ENCODE measurements around the gene MRM1. TPM values are rescaled to one million over a fixed set of nuclear protein-coding genes. Genes with fewer than 3 reads are reported as not detected.

MRM1 gene
- total and polyA plus RNA-seq, 7 donors: 2.8 to 15.0 (median 5.3) TPM

DNA sequence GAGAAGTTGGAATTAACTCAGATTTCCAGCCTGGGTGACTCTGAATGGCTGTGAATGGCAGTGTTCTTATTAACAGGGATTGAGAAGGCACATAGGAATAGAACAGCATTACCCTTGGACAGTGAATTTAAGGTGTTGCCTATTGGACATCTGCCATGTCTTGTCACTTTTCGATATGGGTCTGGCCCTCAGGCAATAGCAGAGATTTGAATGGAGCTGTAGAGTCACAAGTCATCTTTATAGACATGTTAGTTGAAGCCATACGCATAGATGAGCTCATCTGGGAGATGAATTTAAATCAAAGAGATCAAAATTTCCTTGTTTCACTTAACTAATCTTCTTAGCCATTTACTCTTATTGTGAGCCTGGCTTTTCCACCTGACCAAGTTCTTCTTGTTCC, 24.6 kb upstream of the MRM1 start:
- no peaks in the 10 kb centered on the region for H3K27me3 ChIP-seq
- H3K36me3 ChIP-seq: peaks cover 20 to 76% (median 30%) of the 10 kb centered on the region in 4 donors
- H3K27ac ChIP-seq: no peak overlapping the region
- H3K4me3 ChIP-seq: no peak overlapping the region
- WGBS, 2 donors: 85 to 95% methylated on average over 2 of the region's 2 CpGs
- no peaks in the 10 kb centered on the region for H3K4me1 ChIP-seq
- intact Hi-C loops (cut with DNase I): no loop called here
- DNase-seq: no peak
- H3K9me3 ChIP-seq: no peaks in the 10 kb centered on the region
- TF ChIP-seq EP300 (IDR thresholded peaks at IDR 0.05) (no peak), POLR2AphosphoS5 (IDR thresholded peaks at IDR 0.05) (no peak), POLR2A (IDR thresholded peaks at IDR 0.05) (no peak)
- TF ChIP-seq, protein P1, sequence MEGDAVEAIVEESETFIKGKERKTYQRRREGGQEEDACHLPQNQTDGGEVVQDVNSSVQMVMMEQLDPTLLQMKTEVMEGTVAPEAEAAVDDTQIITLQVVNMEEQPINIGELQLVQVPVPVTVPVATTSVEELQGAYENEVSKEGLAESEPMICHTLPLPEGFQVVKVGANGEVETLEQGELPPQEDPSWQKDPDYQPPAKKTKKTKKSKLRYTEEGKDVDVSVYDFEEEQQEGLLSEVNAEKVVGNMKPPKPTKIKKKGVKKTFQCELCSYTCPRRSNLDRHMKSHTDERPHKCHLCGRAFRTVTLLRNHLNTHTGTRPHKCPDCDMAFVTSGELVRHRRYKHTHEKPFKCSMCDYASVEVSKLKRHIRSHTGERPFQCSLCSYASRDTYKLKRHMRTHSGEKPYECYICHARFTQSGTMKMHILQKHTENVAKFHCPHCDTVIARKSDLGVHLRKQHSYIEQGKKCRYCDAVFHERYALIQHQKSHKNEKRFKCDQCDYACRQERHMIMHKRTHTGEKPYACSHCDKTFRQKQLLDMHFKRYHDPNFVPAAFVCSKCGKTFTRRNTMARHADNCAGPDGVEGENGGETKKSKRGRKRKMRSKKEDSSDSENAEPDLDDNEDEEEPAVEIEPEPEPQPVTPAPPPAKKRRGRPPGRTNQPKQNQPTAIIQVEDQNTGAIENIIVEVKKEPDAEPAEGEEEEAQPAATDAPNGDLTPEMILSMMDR (IDR thresholded peaks at IDR 0.05): no peak

DNA sequence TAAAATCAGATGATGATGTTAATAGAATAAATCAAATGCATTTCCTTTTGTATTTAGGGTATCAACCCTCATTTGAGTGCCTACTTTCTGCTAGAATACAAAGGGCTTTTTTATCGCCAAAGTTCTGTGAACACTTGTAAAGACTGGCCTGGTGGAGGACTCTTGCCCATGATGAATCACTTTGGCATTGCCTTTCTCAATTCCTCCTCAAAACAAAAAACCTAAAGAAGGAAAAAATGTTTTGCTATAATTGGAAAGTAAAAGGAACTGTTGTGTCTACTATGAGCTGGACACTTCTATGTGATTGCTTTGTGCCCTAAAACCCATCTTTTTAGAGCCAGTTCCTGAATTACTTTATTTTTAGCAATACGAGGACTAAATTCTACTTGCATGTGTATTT, 22.7 kb upstream of the MRM1 start:
- no peak for TF ChIP-seq EP300 (IDR thresholded peaks at IDR 0.05)
- TF ChIP-seq POLR2A (IDR thresholded peaks at IDR 0.05): no peak
- TF ChIP-seq, protein P1 (IDR thresholded peaks at IDR 0.05): no peak
- no peak for TF ChIP-seq POLR2AphosphoS5 (IDR thresholded peaks at IDR 0.05)
- no peaks in the 10 kb centered on the region for H3K9me3 ChIP-seq
- no peak overlapping the region for H3K27ac ChIP-seq
- intact Hi-C loops (cut with DNase I): no loop called here
- no peak for DNase-seq
- peaks cover 27 to 76% (median 39%) of the 10 kb centered on the region in 4 donors for H3K36me3 ChIP-seq
- H3K27me3 ChIP-seq: no peaks in the 10 kb centered on the region
- 95 to 96% methylated on average over 2 of the region's 2 CpGs for WGBS, 2 donors
- no peaks in the 10 kb centered on the region for H3K4me1 ChIP-seq
- H3K4me3 ChIP-seq: no peak overlapping the region

DNA sequence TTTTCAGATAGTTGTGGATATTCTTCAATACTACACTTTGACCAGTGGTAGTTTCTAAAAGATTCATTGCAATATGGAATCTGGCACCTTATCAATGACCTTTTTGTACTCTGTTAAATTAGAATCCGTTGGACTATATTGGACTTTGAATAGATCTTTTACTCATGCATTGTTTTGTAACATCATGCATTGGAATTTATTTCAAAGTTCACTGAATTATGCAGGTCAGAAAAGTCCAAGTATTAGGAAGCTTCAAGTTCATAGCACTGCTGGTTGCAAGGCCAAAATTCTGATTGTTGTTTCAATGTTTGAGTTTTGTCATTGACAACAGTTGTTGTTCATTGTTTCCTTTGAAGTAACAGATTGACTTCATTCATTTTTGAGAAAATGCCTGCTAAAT, 17.6 kb upstream of the MRM1 start:
- TF ChIP-seq POLR2AphosphoS5 (IDR thresholded peaks at IDR 0.05) (no peak), EP300 (IDR thresholded peaks at IDR 0.05) (no peak), POLR2A (IDR thresholded peaks at IDR 0.05) (no peak)
- TF ChIP-seq, protein P1 (IDR thresholded peaks at IDR 0.05): no peak
- no peak for DNase-seq
- Histone ChIP-seq H3K27me3 (no peaks in the 10 kb centered on the region), H3K27ac (no peak overlapping the region), H3K4me1 (no peaks in the 10 kb centered on the region), H3K36me3 (peaks cover 32 to 99% (median 58%) of the 10 kb centered on the region in 4 donors), H3K4me3 (no peak overlapping the region), H3K9me3 (no peaks in the 10 kb centered on the region)
- WGBS, 2 donors: 20 to 65% methylated on average over 1 of the region's 1 CpG
- intact Hi-C loops (cut with DNase I): no loop called here

DNA sequence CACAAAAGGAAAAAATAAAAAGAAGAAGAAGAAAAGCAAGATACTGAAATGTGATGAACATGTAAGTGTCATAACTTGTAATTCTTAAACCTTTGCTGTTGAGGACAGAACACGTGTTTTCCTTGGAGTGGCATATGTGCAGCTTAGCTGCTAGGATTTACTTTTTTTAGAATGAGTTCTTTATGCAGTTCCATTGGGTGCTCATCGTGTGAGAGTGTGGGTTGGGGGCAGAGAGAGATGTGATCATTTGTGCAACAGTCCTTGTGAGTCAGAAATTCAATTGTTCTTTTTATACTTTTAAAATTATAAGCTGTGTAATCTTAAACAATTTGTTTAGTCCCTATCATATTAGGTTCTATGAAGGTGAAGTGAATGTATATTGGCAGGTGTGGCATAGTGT, 15.2 kb upstream of the MRM1 start:
- H3K4me1 ChIP-seq: peaks cover 0 to 3% (median 2%) of the 10 kb centered on the region in 4 donors
- intact Hi-C loops (cut with DNase I): no loop called here
- H3K27me3 ChIP-seq: no peaks in the 10 kb centered on the region
- WGBS, 2 donors: 96 to 97% methylated on average over 2 of the region's 2 CpGs
- no peaks in the 10 kb centered on the region for H3K9me3 ChIP-seq
- no peak for TF ChIP-seq POLR2A (IDR thresholded peaks at IDR 0.05)
- no peak for TF ChIP-seq EP300 (IDR thresholded peaks at IDR 0.05)
- TF ChIP-seq, protein P1 (IDR thresholded peaks at IDR 0.05): no peak
- TF ChIP-seq POLR2AphosphoS5 (IDR thresholded peaks at IDR 0.05): no peak
- H3K4me3 ChIP-seq: no peak overlapping the region
- peaks cover 20 to 94% (median 42%) of the 10 kb centered on the region in 4 donors for H3K36me3 ChIP-seq
- no peak overlapping the region for H3K27ac ChIP-seq
- DNase-seq: no peak

DNA sequence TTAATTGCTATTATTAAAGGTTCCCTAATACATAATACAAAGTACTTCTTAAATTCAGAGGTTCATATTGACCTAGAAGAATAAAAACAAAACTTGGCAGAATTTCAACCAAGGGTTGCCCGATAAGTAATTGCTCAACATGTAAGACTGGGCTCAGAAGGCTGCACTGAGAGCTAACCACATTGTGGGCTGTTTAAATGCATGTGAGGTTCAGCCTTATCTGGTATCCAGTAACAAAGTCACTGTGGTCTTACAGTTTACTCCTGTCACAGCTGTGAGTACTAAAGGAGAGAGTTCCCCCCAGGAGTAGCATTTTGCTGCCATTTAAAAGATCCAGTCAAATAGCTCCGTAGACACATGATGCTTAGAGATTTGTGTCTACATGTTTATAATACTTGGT, 11.3 kb upstream of the MRM1 start:
- peaks cover 6 to 55% (median 22%) of the 10 kb centered on the region in 4 donors for H3K36me3 ChIP-seq
- 70 to 81% methylated on average over 2 of the region's 2 CpGs for whole genome bisulfite sequencing, 2 donors
- TF ChIP-seq, protein P1 (IDR thresholded peaks at IDR 0.05): no peak
- TF ChIP-seq POLR2A (IDR thresholded peaks at IDR 0.05): no peak
- no peak for TF ChIP-seq POLR2AphosphoS5 (IDR thresholded peaks at IDR 0.05)
- TF ChIP-seq EP300 (IDR thresholded peaks at IDR 0.05): no peak
- H3K27ac ChIP-seq: no peak overlapping the region
- H3K4me1 ChIP-seq: peaks cover 0 to 20% (median 16%) of the 10 kb centered on the region in 4 donors
- no peaks in the 10 kb centered on the region for H3K9me3 ChIP-seq
- no peak overlapping the region for H3K4me3 ChIP-seq
- intact Hi-C loops (cut with DNase I): loop anchor here (10.0 kb wide), 1 partner anchor 105 kb away; the partner anchor contains the start of gene ZNHIT3
- no peak for DNase-seq
- H3K27me3 ChIP-seq: no peaks in the 10 kb centered on the region
